K562 treated with DMSO at 1 percent for 4 hours (cell line): Measurements from ENCODE around the gene TRIM25. TPM values are rescaled to one million over a fixed set of nuclear protein-coding genes. Genes with fewer than 3 reads are reported as not detected.

ENCODE experiments used
- total RNA-seq: library from RNA; unstranded; fragments of 300-600 nt; gene quantifications from 2 replicates; pipeline ENCODE4 v1.2.3, GENCODE V29; 2022; ENCODE audit not compliant: insufficient read depth

The TRIM25 gene, protein sequence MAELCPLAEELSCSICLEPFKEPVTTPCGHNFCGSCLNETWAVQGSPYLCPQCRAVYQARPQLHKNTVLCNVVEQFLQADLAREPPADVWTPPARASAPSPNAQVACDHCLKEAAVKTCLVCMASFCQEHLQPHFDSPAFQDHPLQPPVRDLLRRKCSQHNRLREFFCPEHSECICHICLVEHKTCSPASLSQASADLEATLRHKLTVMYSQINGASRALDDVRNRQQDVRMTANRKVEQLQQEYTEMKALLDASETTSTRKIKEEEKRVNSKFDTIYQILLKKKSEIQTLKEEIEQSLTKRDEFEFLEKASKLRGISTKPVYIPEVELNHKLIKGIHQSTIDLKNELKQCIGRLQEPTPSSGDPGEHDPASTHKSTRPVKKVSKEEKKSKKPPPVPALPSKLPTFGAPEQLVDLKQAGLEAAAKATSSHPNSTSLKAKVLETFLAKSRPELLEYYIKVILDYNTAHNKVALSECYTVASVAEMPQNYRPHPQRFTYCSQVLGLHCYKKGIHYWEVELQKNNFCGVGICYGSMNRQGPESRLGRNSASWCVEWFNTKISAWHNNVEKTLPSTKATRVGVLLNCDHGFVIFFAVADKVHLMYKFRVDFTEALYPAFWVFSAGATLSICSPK
- 45.6 and 50.6 TPM in 2 replicates for total RNA-seq

DNA sequence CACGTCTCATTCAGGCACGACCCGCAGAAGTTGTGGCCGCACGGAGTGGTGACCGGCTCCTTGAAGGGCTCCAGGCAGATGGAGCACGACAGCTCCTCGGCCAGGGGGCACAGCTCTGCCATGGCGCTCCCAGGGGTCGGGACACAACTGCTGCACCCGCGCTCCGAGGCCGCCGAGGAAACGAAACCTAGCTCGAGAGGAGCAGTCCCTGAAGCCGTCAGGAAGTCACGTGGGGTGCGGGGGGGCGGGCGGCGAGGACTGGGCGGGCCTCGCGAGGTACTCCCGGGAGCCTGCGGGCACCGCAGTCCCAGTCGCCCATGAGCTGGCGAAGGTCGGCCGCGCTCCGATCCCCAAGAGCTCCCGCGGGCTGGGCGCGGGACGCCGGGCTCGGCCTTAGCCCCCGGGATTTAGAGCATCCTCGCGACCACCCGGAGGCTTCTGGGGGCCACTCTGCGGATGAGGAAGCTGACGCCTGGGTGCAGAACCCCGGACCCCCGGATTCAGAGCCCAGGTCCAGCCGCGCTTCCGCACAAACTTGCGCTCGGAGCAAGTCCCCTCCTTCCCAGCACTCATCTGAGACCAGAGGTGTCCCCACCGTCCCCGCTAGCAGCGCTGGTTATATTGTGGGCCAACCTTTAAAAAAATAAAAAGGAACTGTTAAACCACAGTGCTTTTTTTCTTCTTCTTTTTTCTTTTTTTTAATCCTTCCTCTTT lies at the start of gene TRIM25:
Gene TRIM25, minus strand, starts transcription at position 183 of the 714 bp plus-strand sequence. Its CDS starts 61 bp downstream, at position 122.

DNA sequence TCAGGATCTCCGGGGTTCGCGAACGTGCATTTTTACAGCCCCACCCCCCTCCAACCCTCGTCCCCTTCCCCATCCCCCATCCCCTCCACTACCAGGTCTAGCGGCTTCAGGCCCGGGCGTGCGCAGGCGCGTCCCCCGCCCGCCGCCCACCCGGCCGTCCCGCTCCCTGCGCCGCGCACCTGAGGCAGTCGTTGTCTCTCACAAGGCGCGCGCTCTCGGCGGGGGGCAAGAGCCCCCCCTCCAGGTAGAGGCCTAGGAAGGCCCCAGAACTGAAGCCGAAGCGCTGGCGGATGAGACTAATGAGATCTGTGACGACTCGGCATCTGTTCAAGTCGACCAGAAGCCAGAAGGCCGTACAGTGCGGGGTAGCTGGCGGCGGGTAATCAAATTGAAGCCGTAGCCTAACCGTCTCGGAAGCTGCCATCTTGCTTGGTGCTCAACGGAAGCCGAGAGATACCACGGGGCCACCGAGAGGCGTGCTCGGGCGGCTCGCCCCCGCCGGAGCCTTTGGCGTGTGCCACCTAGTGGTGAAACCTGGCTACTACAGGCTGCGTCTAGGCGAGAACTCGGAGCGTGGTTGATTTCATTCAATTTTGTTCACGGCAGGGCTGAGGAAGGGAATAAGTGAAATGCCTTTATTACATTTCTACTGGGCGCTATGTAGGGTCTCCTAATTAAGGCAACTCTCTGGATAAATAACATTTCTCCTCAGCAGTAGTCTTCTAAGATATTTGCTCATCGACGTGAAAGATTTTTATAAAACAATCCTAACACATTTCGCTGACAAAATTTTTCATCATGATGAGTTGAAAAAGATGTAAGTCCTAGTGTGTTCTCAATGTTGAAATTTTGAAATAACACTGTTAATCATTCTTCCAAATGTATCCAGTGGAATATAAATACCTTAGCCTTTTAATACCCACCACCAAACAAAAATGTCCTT lies 47.0 kb upstream of the TRIM25 start, which contains the start of gene COIL:
Gene COIL, minus strand, starts transcription at position 455 of the 943 bp plus-strand sequence. Its CDS starts 31 bp downstream, at position 424.

Other genes with a start within 250 kb of the TRIM25 start
- 1.3 TPM in 1 of 2 replicates, not detected in the other for gene C17orf67, start 80.1 kb downstream of the TRIM25 start, total RNA-seq
- 2.3 and 3.2 TPM in 2 replicates for gene DGKE, start 79.9 kb downstream of the TRIM25 start, total RNA-seq
- gene COIL, start 47.0 kb upstream of the TRIM25 start, total RNA-seq: 13.0 and 14.6 TPM in 2 replicates
- 12.4 and 18.5 TPM in 2 replicates for gene SCPEP1, start 64.1 kb upstream of the TRIM25 start, total RNA-seq
- gene AKAP1, start 171.2 kb upstream of the TRIM25 start, total RNA-seq: 12.3 and 13.9 TPM in 2 replicates